Osteoblast (primary cell): Measurements from ENCODE around the gene DIPK1B. TPM values are rescaled to one million over a fixed set of nuclear protein-coding genes. Genes with fewer than 3 reads are reported as not detected.

Source experiments
- DNase-seq: peaks from one replicate; pipeline ENCODE4 v3.0.0; 2011; ENCODE audit warnings: low spot score, mixed read lengths; ENCODE audit not compliant: insufficient read length; ENCODE audit errors: missing footprints
- H2AFZ ChIP-seq: 2 replicates; pipeline ENCODE4 v1.6.0; 2011; ENCODE audit warnings: mild to moderate bottlenecking, low read length
- H3K27ac ChIP-seq: 2 replicates; pipeline ENCODE4 v1.5.1; 2011; ENCODE audit warnings: mild to moderate bottlenecking, low read depth, low read length, moderate library complexity
- H3K27me3 ChIP-seq: 2 replicates; pipeline ENCODE4 v1.6.0; 2012; ENCODE audit warnings: mild to moderate bottlenecking, control low read depth, inconsistent platforms, low read length, moderate library complexity; ENCODE audit not compliant: insufficient read depth
- H3K36me3 ChIP-seq: 2 replicates; pipeline ENCODE4 v1.5.1; 2011; ENCODE audit warnings: mild to moderate bottlenecking, low read length, control low read depth, moderate library complexity; ENCODE audit not compliant: insufficient read depth
- H3K4me1 ChIP-seq: 2 replicates; pipeline ENCODE4 v1.5.1; 2011; ENCODE audit warnings: mild to moderate bottlenecking, low read length, control low read depth, moderate library complexity; ENCODE audit not compliant: insufficient read depth
- H3K4me2 ChIP-seq: 2 replicates; pipeline ENCODE4 v1.6.0; 2011; ENCODE audit warnings: mild to moderate bottlenecking, low read length; ENCODE audit not compliant: insufficient read depth
- H3K4me3 ChIP-seq: fragments of 200-600 bp; sonication (generic); 3 replicates; pipeline ENCODE4 v1.5.1; 2012; ENCODE audit warnings: mild to moderate bottlenecking, low read length, inconsistent platforms; ENCODE audit not compliant: insufficient read depth
- H3K79me2 ChIP-seq: 2 replicates; pipeline ENCODE4 v1.6.0; 2012; ENCODE audit warnings: mild to moderate bottlenecking, low read length, control low read depth, inconsistent platforms; ENCODE audit not compliant: insufficient read depth
- H3K9me3 ChIP-seq: 2 replicates; pipeline ENCODE4 v1.5.1; 2011; ENCODE audit warnings: low read depth, low read length, control low read depth
- H4K20me1 ChIP-seq: 2 replicates; pipeline ENCODE4 v1.6.0; 2012; ENCODE audit warnings: mild to moderate bottlenecking, low read length, control low read depth; ENCODE audit not compliant: insufficient read depth
- total RNA-seq: library from RNA; depleted of rRNA; stranded (reverse); fragments of >200 nt; gene quantifications from 2 replicates; pipeline ENCODE4 v1.2.3, GENCODE V29; 2012
- TF ChIP-seq, protein P1 (sequence below): IDR thresholded peaks from 2 replicates; pipeline ENCODE4 v1.5.1; 2011; ENCODE audit warnings: mild to moderate bottlenecking, low read depth, low read length, moderate library complexity; ENCODE audit errors: extremely low read depth

DIPK1B gene
- total RNA-seq, 1 donor, result not detected

- Histone ChIP-seq H3K36me3 (no peaks in the 10 kb centered on the region), H3K4me1 (no peaks in the 10 kb centered on the region), H3K27ac (no peak overlapping the region), H3K4me3 (no peak overlapping the region), H3K79me2 (no peaks in the 10 kb centered on the region), H3K27me3 (no peaks in the 10 kb centered on the region), H3K4me2 (no peak overlapping the region), H3K9me3 (no peaks in the 10 kb centered on the region), H2AFZ (no peak overlapping the region), H4K20me1 (peaks cover 8% of the 10 kb centered on the region)
- TF ChIP-seq, protein P1, sequence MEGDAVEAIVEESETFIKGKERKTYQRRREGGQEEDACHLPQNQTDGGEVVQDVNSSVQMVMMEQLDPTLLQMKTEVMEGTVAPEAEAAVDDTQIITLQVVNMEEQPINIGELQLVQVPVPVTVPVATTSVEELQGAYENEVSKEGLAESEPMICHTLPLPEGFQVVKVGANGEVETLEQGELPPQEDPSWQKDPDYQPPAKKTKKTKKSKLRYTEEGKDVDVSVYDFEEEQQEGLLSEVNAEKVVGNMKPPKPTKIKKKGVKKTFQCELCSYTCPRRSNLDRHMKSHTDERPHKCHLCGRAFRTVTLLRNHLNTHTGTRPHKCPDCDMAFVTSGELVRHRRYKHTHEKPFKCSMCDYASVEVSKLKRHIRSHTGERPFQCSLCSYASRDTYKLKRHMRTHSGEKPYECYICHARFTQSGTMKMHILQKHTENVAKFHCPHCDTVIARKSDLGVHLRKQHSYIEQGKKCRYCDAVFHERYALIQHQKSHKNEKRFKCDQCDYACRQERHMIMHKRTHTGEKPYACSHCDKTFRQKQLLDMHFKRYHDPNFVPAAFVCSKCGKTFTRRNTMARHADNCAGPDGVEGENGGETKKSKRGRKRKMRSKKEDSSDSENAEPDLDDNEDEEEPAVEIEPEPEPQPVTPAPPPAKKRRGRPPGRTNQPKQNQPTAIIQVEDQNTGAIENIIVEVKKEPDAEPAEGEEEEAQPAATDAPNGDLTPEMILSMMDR, result no peak
- no peak for DNase-seq
These were observed 37.5 kb upstream of the DIPK1B start for GRCh38 chr9:136674786-136675349.

DNA sequence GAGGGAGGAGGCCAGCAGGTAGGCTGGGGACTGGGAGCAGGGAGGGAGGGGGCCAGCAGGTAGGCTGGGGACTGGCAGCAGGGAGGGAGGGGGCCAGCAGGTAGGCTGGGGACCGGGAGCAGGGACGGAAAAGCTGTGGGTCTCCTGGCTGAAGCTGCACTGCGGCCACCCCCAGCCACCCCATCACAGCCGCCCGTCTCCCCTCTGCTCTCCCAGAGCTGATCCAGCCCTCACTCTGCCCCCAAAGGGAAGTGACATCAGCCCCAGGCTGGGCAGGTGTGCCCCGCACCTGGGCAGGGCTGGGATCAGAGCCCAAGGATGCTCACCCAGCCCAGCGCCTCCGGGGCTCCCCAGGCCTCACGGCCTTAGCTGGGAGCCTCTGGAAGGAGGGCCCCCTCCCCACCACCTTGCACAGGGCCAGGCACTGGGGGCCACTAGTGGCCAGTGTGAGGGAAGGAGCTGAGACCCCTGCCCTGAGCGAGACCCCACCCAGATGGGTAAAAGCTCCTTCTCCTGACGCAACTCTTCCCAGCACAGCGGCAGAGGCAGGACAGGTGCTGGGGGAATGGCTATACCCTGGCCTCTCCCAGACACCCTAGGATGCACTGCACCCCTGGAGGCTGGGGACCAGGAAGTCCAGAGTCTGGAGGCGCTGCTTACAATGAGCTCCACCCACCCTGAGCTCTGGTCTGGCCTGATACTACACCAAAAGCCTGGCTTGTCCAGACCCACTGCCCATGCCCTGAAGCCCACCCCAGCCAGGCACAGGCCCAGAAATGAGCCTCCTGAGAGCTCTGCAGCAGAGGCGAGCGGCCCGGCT is 36.7 kb upstream of the DIPK1B start:
- H3K27ac ChIP-seq, result no peak overlapping the region
- H3K4me2 ChIP-seq, result no peak overlapping the region
- TF ChIP-seq, protein P1, result no peak
- no peaks in the 10 kb centered on the region for H3K79me2 ChIP-seq
- no peaks in the 10 kb centered on the region for H3K4me1 ChIP-seq
- no peaks in the 10 kb centered on the region for H3K9me3 ChIP-seq
- DNase-seq, result no peak
- H3K27me3 ChIP-seq, result no peaks in the 10 kb centered on the region
- no peak overlapping the region for H3K4me3 ChIP-seq
- H4K20me1 ChIP-seq, result peaks cover 9% of the 10 kb centered on the region
- H3K36me3 ChIP-seq, result no peaks in the 10 kb centered on the region
- no peak overlapping the region for H2AFZ ChIP-seq

DNA sequence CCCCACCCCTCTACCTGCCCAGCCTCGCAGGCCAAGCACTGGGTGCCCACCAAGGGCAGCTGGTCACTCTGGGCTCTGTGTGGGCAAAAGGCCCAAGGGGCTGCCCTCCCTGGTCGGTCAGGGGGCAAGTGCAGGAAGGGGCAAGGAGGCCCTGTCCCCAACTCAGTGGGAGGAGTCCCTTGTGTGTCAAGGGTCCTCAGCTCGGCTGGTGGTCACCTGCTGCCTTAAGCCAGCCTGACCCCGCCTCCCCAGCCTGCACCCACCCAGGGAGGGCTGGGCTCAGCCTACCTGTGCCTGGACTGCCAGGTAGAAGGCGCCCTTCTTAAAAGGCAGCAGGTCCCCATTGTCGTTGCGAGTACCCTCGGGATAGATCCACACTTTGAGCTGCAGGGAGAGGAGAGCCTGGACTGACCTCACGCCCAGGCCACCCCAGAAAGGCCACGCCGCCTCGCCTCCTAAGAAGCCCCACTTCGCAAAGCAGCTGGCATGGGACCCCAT is 36.0 kb upstream of the DIPK1B start:
- DNase-seq, result no peak
- no peaks in the 10 kb centered on the region for H3K79me2 ChIP-seq
- no peak overlapping the region for H3K4me3 ChIP-seq
- no peak overlapping the region for H2AFZ ChIP-seq
- no peak overlapping the region for H3K4me2 ChIP-seq
- no peaks in the 10 kb centered on the region for H3K36me3 ChIP-seq
- no peaks in the 10 kb centered on the region for H3K9me3 ChIP-seq
- H3K4me1 ChIP-seq, result no peaks in the 10 kb centered on the region
- H4K20me1 ChIP-seq, result peaks cover 9% of the 10 kb centered on the region
- H3K27ac ChIP-seq, result no peak overlapping the region
- TF ChIP-seq, protein P1, result no peak
- H3K27me3 ChIP-seq, result no peaks in the 10 kb centered on the region
